GM19099 (cell line): ENCODE results near the gene NUDT16.

ENCODE experiments used
- POLR2A ChIP-seq: IDR thresholded peaks from 3 replicates; pipeline ENCODE4 v1.6.1; 2011; ENCODE audit warnings: low read depth; ENCODE audit not compliant: insufficient read length; ENCODE audit errors: extremely low read depth

NUDT16 gene

DNA sequence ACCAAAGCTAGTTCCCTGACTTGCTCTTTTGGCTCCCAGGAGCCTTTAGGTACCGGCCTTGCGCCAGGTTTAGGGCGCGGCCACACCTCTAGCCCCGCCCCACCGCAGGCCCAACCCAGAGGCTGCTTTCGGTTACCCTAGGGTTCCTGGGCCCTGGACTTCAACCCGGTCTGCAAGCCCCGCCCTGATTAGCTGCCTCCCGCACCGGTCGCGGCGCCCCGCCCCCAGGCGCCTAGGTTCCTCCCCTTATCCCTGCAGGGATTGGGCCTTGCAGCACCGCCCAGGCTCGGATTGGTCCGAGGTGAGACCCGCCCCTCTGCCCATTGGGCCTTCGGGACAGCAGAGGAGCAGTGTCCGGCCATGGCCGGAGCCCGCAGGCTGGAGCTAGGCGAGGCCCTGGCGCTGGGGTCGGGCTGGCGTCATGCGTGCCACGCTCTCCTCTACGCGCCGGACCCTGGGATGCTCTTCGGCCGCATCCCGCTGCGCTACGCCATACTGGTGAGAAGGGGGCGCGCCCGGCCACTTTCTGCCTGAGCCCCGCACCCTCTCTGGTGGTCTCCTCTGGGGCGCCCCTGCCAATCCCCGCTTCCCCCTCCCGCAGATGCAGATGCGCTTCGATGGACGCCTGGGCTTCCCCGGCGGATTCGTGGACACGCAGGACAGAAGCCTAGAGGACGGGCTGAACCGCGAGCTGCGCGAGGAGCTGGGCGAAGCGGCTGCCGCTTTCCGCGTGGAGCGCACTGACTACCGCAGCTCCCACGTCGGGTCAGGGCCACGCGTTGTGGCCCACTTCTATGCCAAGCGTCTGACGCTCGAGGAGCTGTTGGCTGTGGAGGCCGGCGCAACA is at the start of gene NUDT16:
NUDT16 (plus strand) TSS at position 330 of the 847 bp plus-strand sequence; CDS start at position 361, 31 bp downstream.
- TF ChIP-seq POLR2A: peak; percentile 90

DNA sequence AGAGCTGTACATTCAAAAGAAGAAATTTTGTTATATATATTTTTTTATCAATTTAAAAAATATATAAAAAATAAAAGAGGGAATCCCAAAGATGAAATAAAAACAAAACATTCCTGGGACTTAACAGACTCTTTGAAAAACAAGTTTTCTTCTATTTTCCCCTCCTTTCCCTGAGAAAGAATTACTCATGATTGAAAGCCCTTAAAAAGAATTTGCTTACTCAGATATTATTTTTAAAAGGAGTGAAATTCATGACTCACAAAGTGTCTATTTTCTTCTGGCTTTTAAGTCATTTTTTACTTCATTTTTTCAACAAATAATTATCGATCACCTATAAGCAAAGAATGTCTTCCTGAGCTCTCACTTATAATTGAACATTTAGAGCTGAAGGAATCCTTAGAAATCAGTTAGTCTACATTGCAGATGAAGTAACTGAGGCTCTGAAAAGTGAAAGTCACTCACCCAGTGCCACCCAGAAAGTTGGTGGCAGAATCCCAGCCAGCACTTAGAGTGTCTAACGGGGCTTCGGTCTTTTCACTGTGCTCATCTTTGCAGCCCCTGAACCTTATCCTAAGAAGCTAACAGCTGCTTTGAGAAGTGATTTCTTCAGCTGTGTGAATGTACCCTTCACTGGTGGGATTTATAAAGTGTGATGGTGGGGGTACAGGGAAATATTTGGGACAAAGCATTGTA is 42.5 kb upstream of the NUDT16 start:
- TF ChIP-seq POLR2A: no peak

DNA sequence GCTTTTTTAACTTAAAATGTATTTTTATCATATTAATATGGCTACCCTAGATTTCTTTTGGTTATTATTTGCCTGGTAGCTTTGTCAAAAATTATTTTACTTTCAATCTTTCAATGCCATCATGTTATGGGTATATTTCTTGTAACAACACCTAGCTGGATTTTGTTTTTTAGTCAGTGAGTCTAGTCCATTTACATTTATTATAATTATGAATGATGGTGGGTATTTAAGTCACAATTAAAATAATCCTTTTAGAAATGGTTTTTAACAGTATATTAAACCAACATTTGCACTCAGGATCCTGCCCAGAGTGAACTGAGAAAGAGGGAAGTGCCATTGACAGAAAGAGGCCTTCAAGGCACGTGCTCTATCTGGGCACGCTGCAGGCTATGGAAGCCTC is 39.8 kb upstream of the NUDT16 start:
- no peak for TF ChIP-seq POLR2A

DNA sequence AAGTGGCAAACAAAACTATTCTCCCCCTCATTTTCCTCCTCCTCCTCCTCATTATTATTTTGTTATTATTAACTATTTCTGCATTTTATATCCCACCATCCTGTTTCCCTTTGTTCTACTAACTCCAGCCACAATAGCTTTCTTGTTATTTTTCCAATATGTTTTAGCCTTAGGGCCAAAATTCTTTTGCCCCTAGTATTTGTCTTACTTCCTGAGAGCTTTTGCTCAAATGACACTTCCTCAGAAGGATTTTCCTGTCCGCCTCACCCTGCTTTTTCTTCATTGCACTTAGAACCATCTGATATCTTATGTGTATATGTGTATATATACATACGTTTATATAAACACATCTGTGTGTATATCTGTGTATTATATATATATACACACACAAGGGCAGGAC is 32.7 kb upstream of the NUDT16 start:
- TF ChIP-seq POLR2A: no peak

DNA sequence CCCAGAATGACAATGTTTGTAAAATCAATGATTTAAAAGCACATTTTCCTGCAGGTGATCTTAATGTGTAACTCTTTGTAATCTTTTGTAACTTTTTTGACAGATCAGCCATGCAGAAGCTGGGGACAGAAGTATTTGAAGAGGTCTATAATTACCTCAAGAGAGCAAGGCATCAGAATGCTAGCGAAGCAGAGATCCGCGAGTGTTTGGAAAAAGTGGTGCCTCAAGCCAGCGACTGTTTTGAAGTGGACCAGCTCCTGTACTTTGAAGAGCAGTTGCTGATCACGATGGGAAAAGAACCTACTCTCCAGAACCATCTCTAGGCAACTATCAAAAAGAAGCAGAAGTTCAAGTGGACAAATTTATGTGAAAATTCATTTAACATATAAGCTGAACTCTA is 32.1 kb upstream of the NUDT16 start:
- TF ChIP-seq POLR2A: no peak

DNA sequence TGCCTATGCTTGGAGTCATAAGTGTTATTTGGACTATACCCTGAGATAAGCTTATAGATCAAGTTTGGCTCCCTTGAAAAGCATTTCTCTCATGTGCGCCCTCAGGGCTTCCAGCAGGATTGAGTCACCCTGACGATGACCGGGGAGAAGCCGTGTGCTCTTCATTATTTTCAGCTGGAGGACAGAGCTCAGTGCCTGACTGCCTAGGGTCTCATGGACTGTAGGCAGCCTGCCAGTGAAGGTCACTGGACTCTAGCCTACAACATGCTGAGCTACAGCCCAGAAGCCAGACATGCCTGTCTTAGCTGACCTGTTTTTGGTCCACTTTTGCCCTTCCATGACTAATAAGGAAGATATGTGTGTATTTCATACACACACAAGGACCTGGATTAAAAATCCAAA is 31.6 kb upstream of the NUDT16 start:
- no peak for TF ChIP-seq POLR2A

DNA sequence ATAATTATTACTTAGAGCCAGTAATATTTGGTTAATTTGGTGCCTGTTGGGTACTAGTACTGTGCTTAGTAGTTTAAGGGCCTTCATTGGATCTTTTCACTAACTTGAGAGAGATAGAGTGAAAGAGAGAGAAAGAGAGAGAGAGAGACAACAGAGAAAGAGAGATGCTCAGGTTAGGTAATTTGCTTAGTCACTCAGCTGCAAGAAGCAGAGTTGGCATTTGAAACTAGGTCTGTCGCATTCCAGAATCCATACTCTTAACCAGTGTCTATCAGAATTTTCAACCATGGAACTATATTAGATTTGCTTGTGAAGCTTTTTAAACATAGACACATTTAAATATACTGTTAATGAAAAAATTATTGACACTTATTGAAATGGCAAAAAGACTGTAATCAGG is 31.1 kb upstream of the NUDT16 start:
- TF ChIP-seq POLR2A: no peak

DNA sequence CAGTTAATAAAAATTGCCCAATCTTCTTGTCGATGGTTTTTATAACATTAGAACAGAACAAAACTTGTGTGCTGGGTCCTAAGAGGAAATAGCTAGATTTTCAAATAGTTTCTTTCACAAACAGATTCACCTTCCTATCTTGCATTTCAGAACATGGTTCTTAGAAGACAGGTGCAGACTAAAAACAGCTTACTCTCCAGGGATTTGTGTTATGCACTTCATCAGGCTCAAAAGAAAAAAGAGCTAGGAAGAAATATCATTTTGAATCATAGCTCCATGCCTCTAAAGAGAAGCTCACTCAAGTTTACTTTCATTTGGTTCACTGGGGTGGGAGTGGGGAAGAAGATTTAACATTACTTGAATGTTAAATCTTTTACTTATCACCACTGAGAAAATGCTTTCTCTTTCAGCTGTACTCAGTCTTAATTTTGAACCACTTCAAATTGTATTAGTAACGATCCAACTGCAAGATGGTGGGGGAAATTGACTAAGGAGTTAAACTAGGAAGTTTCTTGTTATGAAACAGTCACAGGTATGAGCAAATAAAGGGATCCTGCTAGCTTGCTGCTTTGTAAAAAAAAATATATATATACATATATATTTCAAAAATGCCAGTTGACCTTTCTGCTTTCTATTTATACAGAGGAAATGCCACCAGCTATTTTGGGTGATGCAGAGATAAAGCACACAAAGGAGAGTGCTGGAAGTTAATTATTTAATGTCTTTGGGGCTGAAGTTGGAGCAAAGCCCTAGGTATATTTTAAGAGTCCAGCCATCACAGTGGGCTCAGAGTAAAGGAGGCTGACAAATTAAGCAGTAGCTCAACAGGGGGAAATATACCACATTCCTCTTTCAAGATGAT is 28.3 kb upstream of the NUDT16 start:
- TF ChIP-seq POLR2A: no peak

DNA sequence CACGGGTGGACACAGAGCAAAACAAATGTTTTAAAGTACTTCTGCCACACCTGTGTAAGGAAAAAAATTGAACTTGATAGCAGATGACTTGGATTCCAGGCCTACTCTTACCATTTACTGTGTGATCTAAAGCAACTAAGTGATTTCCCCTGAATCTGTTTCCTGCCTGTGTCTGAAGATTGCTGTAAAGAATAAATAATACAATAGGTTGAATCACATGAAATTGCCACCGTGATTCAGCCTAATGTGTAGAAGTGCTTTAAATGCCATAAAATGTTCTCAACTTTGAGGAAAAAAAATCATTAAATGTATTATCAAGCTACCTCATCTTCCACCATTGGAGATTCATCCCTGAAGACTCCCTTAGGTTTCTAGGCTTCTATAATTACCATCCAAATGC is 27.6 kb upstream of the NUDT16 start:
- no peak for TF ChIP-seq POLR2A

DNA sequence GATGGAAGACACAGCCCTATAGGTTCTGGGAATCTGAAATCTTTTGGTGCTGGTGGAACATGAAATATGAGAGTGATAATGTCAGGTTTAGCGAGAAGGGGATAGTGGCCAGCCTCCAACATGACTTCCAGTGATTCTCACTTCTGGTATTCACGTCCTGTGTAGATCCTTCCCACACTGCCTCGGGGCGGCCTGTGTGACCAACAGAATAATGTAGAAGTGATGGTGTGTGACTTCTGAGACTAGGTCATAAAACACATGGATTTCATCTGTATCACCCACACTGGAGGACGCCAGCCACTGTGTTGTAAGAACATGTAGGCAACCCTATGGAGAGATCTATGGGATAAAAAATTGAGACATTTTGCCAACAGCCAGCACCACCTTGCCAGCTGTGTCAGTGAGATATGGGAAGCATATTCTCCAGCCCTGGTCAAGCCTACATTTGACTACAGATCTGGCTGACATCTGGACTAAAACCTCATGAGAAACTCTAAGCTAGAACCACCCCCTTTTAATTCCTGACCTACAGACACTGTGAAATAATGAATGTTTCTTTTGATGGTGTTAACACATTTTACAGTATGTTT is 25.5 kb upstream of the NUDT16 start:
- TF ChIP-seq POLR2A: no peak

DNA sequence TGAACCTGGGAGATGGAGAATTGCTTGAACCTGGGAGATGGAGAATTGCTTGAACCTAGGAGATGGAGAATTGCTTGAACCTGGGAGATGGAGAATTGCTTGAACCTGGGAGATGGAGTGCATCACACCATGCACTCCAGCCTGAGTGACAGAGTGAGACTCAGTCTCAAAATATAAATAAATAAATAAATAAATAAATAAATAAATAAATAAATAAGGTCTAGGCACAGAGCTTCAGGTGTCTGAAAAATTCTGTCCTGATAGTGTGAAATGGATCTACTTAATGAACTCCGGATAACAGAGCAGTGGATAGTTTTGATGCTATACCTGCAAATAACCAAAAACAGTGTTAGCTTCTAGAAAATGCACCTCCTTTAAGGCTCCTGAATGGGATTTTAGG is 24.3 kb upstream of the NUDT16 start:
- TF ChIP-seq POLR2A: no peak

DNA sequence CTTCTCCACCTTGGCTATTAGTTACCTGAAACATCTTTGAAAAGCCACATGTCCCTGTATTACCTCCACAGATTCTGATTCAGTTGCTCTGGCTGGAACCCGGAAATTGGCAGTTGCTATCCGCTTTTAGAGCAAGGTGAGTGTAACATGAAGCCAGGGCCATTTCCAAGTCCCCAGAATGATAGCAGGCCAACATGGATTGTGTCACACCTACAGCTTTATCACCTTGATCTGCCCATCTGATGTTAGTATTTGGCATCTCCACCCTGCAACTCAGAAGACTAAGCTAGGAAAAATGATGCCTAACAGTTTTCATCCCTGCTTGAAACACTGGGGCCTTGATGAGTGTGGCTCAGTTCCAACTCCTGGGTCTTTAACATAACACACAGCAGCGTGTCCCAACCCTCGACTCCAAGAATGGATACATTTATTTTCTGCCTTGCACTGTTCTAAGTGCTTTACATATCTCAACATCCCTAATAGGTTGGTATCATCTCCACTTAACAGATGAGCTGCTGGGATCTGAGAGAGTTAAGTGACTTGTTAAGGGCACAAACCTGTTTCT is 21.3 kb upstream of the NUDT16 start:
- TF ChIP-seq POLR2A: no peak

DNA sequence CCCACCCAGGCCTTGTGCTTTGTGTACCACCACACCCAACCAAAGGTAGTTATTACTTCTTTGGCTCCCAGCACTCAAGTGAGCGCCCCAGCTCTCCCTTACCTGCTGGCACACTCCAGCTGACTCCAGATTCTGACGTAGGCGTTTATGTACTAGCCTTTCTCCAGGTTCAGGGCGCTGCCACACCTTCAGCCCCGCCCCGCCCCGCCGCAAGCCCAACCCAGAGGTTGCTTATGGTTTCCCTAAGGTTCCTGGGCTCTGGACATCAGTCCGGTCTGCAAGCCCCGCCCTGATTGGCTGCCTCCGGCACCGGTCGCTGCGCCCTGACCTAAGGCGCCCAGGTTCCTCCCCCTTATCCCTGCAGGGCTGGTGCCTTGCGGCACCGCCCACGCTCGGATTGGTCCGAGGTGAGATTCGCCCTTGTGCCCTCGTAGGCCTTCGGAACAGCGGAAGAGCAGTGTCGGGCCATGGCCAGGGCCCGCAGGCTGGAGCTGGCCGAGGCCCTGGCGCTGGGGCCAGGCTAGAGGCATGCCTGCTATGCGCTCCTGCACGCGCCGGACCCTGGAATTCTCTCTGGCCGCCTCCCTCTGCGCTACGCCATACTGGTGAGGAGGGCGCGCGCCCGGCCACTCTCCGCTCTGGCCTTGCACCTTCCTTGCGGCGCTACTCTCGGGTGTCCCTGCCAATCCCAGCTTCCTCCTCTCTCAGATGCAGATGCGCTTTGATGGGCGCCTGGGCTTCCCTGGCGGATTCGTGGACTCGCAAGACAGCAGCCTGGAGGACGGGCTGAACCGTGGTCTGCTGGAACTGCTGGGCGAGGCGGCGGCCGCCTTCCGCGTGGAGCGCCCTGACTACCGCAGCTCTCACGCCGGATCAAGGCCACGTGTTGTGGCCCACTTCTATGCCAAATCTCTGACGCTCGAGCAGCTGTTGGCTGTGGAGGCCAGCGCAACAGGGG is 19.8 kb upstream of the NUDT16 start:
- peak; percentile 42 for TF ChIP-seq POLR2A

DNA sequence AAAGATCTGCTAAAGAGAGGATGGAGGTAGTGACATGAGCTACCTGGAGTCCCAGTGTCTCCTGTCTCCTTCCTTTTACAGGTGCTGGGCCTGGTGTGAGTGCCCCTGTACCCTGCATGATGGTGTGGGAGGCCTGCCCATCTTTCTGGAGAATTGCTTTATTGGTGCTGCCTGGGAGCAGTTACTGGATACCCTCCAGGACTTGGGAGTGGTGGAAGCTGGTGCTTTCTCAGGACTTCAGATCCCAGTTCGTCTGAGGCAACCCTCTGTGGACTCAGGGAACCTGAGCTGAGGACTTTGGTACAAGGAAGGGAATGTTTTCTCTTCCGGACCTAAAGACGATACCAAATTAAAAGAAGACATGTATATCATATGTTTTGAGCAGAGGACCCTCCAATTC is 18.3 kb upstream of the NUDT16 start:
- no peak for TF ChIP-seq POLR2A
